Sigmoid colon (tissue), 3 donors: ENCODE data around the gene APOL2.

Experiments
- CTCF ChIP-seq, 4 experiments: fragments of 450-650 bp in 3 of 4; fragments of 200-600 bp in 1 of 4; IDR thresholded peaks; one replicate each; pipeline ENCODE4 v1.5.1; 2016 to 2019; ENCODE audit warnings: antibody characterized with exemption in 4 of 4, mild to moderate bottlenecking in 3 of 4, moderate library complexity in 2 of 4
- POLR2A ChIP-seq, 2 donors: fragments of 450-650 bp; IDR thresholded peaks; one replicate each; pipeline ENCODE4 v1.6.1; 2016; ENCODE audit warnings: antibody characterized with exemption in 2 of 2, mild to moderate bottlenecking in 2 of 2, moderate library complexity in 2 of 2

GRCh38 chr22:36182056-36182455, 57.3 kb downstream of the APOL2 start:
- no peak for TF ChIP-seq CTCF (IDR thresholded peaks at IDR 0.05)
- no peak for TF ChIP-seq POLR2A (IDR thresholded peaks at IDR 0.05)
